HG02759 (cell line): ENCODE measurements around the gene CORO1C.
"Not testable (repeated sequence)": the region's sequence is repeated elsewhere in the genome, so short reads cannot be mapped to it uniquely, and the experiment has no call there.

ENCODE experiments used
- ATAC-seq: cut with Tn5 transposase; IDR thresholded peaks from one replicate; pipeline ENCODE4 v1.9.1; 2021; ENCODE audit warnings: mild to moderate bottlenecking, moderate library complexity; ENCODE audit not compliant: unreplicated experiment

The CORO1C gene

DNA sequence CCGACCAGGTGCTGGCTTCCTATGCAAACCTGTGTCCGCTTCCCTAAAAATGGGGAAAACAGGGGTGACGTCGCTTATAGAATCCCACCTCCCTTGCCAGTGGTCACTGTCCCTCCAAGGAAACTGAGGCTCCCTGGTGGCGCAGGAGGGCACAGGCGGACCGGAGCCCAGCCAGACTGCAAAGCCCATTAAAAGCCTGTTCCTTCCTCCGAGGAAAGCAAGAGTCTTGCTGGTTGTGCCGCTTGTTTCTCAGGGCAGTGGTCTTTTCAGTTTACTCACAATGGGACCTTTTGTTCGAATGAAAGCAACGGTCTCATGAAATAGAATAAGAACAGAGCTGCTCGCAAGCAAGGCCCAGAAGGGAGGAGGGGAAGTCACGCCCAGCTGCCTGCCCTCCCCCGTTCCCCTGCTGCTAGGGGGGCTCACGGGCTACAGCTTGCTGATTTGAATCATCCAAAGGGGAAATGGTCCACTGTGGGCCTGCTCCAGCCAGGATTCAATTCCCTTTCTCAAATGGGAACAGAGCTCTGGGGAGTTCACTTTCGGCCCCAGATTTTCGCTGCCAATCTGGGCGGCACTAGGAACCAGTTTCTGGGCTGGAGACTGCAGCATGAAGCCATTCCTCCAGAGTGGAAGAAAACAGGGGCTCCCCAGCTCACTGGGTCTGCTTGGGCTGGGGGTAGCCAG lies 93.0 kb downstream of the CORO1C start:
- ATAC-seq, result no peak

- ATAC-seq, result no peak
These were observed 93.9 kb downstream of the CORO1C start for GRCh38 chr12:108637222-108637971.

GRCh38 chr12:108635997-108636808 lies 95.1 kb downstream of the CORO1C start:
- ATAC-seq, result peak; percentile 0

DNA sequence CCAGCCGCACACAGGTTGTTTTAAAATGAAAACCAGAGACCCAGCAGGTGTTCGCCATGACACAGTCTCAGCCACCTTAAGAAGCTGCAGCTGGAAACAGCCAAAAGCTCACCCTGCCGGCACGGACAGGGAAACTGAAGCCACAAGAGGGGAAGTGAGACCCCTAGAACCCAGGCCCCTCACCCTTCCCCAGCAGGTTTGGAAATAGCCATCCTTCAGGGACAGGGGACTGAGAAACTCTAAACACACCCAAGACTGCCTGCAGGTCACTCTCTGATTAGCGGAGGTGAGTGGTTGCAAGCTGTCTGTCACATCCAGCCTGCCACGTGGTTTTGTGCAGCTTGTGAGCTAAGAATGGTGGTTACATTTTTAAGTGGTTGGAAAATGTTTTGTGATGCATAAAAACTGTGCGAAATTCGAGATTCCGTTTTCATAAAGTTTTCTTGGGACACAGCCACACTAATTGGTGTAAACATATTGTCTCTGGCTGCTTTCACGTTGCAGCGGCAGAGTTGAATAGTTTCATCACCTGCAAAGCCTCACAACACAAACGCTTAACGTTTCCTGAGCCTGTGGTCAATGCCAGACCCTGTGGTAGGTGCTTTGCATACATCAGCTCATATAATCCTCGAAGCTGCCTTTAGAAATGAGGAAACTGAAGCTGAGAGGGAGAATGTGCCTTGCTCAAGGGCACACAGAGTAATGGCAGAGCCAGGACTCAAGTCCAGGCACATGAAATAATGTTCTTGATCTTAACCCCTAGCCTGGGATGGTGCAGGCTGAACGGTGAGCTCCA lies 95.9 kb downstream of the CORO1C start:
- ATAC-seq, result peak; percentile 50

DNA sequence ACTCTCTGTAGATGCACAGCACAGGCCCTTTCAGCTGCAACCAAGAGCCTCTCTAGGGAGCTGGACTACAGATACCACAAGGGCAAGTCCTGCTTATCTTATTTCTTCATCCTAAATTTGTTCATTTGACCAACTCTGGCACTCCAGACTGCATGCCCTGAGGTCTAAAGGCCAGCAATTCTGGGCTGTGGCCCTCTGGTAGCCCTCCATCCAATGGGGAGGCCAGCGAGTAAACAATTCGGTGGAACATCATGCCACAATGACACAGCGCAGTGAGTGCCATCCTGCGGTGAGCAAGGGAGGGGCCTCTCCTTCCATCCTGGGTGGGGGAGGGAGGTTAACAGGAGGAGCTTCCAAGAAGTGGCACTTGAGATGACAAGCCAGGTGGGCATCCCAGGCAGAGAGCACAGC lies 97.0 kb downstream of the CORO1C start:
- ATAC-seq, result no peak

- peak; percentile 55 for ATAC-seq
These were observed 97.6 kb downstream of the CORO1C start, which contains the start of gene SELPLG for GRCh38 chr12:108633534-108634248. SELPLG (minus strand) TSS chr12:108633894; CDS start chr12:108624307, 9,587 bp downstream.

GRCh38 chr12:108633081-108633533 lies 98.2 kb downstream of the CORO1C start:
- no peak for ATAC-seq

DNA sequence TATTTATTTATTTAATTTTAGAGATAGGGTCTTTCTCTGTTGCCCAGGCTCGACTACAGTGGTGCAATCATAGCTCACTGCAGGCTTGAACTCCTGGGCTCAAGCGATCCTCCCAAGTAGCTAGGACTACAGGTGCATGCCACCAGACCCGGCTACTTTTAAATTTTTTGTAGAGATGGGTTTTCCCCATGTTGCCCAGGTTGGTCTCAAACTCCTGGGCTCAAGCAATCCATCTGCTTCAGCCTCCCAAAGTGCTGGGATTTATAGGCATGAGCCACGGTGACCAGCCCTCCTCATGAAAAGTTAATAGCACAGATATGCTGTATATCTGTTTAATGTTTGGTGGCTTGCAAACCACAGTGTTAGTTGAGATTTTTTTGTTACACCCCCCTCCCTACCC lies 100.1 kb downstream of the CORO1C start:
- not testable (repeated sequence) for ATAC-seq

- ATAC-seq, result no peak
These were observed 100.7 kb downstream of the CORO1C start for GRCh38 chr12:108630481-108631207.

DNA sequence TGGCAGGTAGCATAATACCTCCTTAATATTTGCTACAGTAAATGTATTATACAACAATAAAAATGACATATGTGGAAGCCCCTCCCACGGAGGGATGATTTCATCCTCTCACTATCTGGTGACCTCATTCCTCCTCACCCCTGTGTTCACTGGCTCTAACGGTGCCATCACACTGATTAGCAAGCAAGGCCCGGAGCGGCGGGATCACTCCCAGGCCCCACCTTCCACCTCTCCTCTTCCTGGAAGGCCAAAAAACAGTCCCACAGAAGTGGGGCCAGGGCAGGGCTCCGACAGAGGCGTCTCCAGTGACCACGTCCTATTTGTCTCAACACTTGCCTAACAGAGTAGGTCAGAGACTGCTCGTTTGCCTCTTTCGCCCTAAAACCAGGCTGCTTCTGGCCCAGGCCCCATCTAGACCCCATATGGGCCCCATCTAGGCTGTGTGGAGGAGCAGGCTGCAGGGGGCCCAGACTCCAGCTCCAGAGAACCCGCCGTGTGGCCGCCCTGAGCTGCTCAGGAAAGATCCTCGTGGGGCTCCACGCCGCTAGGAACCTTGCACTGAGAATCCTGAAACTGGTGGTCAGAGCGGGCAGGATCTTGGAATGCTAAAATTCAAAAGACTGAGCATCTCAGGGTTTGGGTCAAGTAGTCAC lies 101.4 kb downstream of the CORO1C start:
- ATAC-seq, result no peak

- ATAC-seq, result no peak
These were observed 102.2 kb downstream of the CORO1C start for GRCh38 chr12:108629151-108629550.

DNA sequence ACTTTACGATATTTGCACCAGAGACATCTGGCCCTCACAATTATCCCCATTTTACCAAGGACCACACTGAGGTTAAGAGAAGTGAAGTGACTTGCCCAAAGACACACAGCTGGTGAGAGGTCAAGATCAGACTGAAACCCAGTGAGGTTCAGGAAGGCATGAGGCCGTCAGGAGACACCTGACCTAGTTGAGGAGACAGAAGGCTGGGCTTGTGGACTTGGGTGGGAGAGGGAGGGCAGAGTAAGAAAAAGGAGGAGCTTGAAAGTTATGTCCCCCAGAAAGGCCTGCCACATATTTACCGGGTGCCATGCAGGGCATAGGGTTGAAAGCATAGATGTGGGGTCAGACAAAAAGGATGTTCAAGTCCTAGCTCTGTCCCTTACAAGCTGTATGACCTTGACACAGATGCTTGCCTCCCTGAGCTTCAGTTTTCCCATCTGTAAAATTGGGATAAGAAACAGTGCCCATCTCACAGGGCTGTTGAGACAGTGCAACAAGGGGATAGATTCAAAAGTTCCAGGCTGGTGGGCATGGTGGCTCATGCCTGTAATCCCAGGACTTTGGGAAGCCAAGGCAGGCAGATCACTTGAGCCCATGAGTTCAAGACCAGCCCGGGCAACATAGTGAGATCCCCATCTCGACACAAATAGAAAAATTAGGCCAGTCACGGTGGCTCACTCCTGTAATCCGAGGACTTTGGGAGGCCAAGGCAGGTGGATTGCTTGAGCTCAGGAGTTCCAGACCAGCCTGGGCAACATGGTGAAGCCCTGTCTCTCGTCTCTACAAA lies 104.0 kb downstream of the CORO1C start:
- no peak for ATAC-seq

DNA sequence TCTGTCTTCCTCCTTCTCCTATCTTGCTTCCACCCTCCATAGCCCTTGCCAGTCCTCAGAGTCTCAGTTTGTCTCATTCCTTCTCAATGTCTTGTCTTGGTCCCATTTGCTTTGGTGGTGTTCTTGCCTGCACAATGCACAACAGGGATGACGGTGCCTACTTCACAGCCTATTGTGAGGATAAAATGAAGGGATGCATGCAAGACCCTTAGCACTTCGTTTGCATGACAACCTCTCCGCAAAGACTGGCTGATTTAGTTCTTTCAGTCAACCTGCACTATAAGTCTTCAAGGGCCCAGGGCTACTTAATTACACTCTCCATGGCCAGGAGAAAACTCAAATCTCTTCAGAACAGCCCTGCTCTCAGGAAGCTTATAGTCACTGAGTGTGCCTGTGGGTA lies 106.1 kb downstream of the CORO1C start:
- no peak for ATAC-seq

- no peak for ATAC-seq
These were observed 107.7 kb downstream of the CORO1C start for GRCh38 chr12:108623577-108623976.

GRCh38 chr12:108622921-108623514 lies 108.3 kb downstream of the CORO1C start:
- ATAC-seq, result no peak

DNA sequence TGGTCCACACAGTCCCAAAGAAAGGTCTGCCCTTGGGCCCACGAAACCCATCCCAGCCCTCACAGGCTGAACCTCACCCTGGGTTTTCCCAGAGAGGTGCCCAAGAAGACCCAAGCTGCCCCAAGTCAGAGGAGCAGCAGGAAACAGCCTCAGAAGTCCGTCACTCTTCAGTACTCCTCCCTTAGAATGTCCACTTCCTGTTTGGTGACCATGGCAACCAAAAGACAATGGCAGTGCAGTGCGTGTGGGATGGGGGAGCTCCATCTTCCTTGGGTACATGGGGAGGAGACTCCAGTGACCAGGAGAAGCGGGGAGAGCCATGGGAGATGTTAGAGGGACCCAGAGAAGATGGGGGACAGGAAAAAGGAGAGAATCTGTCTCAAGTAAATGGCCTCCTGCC lies 108.9 kb downstream of the CORO1C start:
- no peak for ATAC-seq

- ATAC-seq, result no peak
These were observed 110.2 kb downstream of the CORO1C start for GRCh38 chr12:108621161-108621560.
